ENCODE results near the gene INS. TPM values are rescaled to one million over a fixed set of nuclear protein-coding genes. Genes with fewer than 3 reads are reported as not detected.

The INS gene
- total and polyA plus RNA-seq, 2 of the 13 experiments (the other 11 are each of a cell fraction or from before 2014, with no cell fraction given), result not detected

DNA sequence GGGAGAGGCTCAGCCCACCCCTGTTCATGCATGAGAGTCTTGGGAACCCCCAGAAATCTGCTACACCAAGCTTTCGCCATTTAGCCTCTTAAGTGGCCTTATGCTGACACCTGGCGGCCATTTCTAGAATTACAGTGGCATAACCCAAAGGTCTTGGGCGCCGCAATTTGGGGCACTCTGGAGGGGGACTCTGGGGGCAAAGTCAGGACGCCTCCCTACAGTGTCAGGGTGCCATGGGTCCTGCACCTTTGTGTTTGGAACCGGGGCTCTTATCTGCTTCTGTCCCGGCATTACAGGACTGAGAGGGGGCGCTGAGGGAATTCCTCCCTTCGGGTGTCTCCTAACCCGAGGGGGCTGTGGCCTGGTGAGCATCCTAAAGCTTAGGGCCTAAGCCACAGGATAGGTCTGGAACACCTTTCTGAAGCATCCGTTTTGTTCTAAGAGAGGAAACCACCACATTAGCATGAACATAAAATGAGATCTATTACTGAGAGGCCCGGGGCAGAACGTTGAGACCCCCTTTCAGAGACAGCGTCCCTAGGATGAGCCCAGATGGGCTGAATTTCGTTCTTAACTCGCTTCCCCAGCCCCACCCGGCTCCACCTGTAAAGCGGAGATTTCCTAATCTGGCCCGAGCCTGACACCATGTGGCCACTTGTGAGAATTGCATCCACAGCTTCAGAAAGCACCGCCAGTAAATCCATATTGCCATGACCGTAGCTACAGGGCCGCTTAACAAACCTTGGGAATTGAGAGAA lies 9.3 kb downstream of the INS start (continued):
- no peak for TF ChIP-seq HNF4G (IDR thresholded peaks at IDR 0.05; ENCODE audit: borderline replicate concordance, low read depth, low read length)
- TF ChIP-seq HNF4G (CRISPR knock-in tag; IDR thresholded peaks at IDR 0.05; ENCODE audit: borderline replicate concordance, low read depth), result no peak
- no peak for TF ChIP-seq ZNF781 (CRISPR knock-in tag; IDR thresholded peaks at IDR 0.05; ENCODE audit: borderline replicate concordance, not compliant biosample characterization)
- TF ChIP-seq, protein P1, sequence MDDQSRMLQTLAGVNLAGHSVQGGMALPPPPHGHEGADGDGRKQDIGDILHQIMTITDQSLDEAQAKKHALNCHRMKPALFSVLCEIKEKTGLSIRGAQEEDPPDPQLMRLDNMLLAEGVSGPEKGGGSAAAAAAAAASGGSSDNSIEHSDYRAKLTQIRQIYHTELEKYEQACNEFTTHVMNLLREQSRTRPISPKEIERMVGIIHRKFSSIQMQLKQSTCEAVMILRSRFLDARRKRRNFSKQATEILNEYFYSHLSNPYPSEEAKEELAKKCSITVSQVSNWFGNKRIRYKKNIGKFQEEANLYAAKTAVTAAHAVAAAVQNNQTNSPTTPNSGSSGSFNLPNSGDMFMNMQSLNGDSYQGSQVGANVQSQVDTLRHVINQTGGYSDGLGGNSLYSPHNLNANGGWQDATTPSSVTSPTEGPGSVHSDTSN (CRISPR knock-in tag; IDR thresholded peaks at IDR 0.05; ENCODE audit: borderline replicate concordance), result no peak

DNA sequence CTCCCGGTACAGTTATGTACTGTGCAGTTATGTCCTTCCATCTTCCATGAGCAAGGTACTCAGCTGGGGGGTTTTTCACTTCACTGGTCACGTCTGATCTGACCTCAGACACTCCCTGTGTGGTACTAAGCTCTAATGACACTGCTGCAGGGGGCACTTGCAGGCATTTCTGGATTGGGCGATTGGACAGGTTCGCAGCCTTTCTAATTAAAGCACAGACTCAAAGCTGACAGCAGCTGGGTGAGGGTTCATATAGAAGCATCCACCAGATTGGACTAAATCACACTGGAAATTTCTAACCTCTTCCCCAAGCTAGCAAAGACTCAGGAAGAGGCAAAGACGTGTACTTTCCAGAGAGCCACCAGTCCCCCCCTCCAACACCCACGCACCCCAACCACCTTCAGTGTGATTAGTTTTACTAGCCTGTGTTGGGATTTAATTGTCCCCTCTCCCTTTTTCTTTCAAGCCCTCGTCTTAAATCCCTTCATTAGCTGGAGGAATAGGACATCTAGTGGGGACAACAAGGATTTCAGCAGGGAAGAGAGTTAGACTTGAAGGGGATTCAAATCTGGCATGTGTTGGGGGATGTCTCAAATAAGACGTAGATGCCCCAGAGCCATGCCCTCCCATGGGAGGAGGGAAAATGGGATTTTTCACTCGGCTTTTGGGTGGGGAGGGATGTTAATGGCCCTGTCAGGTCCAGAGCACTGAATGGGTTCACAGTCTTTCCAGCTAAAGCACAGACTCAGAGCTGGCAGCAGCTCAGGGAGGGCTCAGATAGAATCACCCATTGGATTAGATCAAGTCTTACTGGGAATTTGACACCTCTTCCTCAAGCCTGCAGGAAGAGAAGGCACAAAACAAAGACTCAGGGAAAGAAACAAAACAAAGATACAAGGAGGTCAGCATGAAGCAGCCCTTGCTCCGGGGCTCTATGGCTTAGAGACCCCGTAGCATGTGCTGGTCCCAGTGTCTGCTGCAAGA lies 10.9 kb downstream of the INS start:
- Histone ChIP-seq H3K36me3 (replicated peaks in 1 of 2; ENCODE audit: control insufficient read depth in 1 of 2, insufficient read depth in 2 of 2, low read length in 2 of 2) (no peaks in the 10 kb centered on the region), H3K27ac (ENCODE audit: extremely low read length, insufficient read depth, low read length) (no peak overlapping the region), H3K4me1 (ENCODE audit: insufficient read depth, low read length) (peaks cover 20% of the 10 kb centered on the region), H3K9me3 (ENCODE audit: low read length) (no peaks in the 10 kb centered on the region), H2AFZ (ENCODE audit: low read length) (no peak overlapping the region), H3K79me2 (ENCODE audit: insufficient read depth, low read length) (no peaks in the 10 kb centered on the region), H3K9ac (ENCODE audit: insufficient read depth, low read depth, low read length) (no peak overlapping the region), H3K4me3 (replicated peaks in 1 of 3; ENCODE audit: insufficient read depth in 1 of 3, low read depth in 2 of 3, low read length in 3 of 3) (no peak overlapping the region), H3K4me2 (ENCODE audit: low read depth, low read length) (no peak overlapping the region), H4K20me1 (ENCODE audit: insufficient read depth, low read length) (no peaks in the 10 kb centered on the region), H3K27me3 (ENCODE audit: control insufficient read depth in 1 of 2, insufficient read depth in 2 of 2, low read length in 2 of 2) (peaks cover 20 to 48% of the 10 kb centered on the region in 2 experiments)
- no TSS peak for BruUV-seq (replicated peaks)
- POLR2A ChIA-PET, result interaction anchor here (0.6 to 2.9 kb wide), 13 partner anchors 11 to 325 kb away, joined by 3 to 21 read pairs (median 4); partner anchors contain the start of gene IGF2
- CTCF ChIA-PET (ENCODE audit: low intra/inter-chr PET ratio, low total read pairs), result interaction anchor here (1.2 to 4.2 kb wide), 10 partner anchors 113 to 510 kb away, joined by 5 to 108 read pairs (median 40); partner anchors contain the start of gene TNNI2
- DNase-seq (ENCODE audit: low spot score) (peak; percentile 72), ATAC-seq (peak; percentile 25; the same call in 2 of the 3 replicates), FAIRE-seq (peak; percentile 80)
- in situ Hi-C loops (cut with HindIII; ENCODE audit: extremely low pct_ligation_motif_present, low pct_unique_long_range_greater_than_20kb), result loop anchor here (5.0 kb wide), 4 partner anchors 268 to 493 kb away; partner anchors contain the start of gene KRTAP5-6
- intact Hi-C loops (cut with micrococcal nuclease; ENCODE audit: unreplicated experiment), result loop anchor here (1.0 to 5.0 kb wide), 4 partner anchors 268 to 498 kb away; partner anchors contain the start of gene SYT8
- TF ChIP-seq RAD21 (CRISPR knock-in tag; IDR thresholded peaks at IDR 0.05) (peak; percentile 73), ZFP36L2 (CRISPR knock-in tag; IDR thresholded peaks at IDR 0.05) (no peak), STAG1 (CRISPR knock-in tag; IDR thresholded peaks at IDR 0.05) (peak; percentile 89), ZNF501 (CRISPR knock-in tag; IDR thresholded peaks at IDR 0.05) (peak; percentile 24; the same call in 1 of the 2 replicates), SMC3 (IDR thresholded peaks at IDR 0.05; ENCODE audit: low read length) (peak; percentile 92), GATAD2A (CRISPR knock-in tag; IDR thresholded peaks at IDR 0.05) (peak; percentile 33; the same call in 1 of the 2 replicates), ZNF788 (CRISPR knock-in tag; IDR thresholded peaks at IDR 0.05; ENCODE audit: borderline replicate concordance) (no peak), TARDBP (CRISPR knock-in tag; IDR thresholded peaks at IDR 0.05) (0 out of 2 replicates have a peak, but pooled peaks have one; percentile 14)
- TF ChIP-seq, protein P2, sequence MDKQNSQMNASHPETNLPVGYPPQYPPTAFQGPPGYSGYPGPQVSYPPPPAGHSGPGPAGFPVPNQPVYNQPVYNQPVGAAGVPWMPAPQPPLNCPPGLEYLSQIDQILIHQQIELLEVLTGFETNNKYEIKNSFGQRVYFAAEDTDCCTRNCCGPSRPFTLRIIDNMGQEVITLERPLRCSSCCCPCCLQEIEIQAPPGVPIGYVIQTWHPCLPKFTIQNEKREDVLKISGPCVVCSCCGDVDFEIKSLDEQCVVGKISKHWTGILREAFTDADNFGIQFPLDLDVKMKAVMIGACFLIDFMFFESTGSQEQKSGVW (CRISPR knock-in tag; IDR thresholded peaks at IDR 0.05; ENCODE audit: borderline replicate concordance), result no peak
- TF ChIP-seq, protein P3, sequence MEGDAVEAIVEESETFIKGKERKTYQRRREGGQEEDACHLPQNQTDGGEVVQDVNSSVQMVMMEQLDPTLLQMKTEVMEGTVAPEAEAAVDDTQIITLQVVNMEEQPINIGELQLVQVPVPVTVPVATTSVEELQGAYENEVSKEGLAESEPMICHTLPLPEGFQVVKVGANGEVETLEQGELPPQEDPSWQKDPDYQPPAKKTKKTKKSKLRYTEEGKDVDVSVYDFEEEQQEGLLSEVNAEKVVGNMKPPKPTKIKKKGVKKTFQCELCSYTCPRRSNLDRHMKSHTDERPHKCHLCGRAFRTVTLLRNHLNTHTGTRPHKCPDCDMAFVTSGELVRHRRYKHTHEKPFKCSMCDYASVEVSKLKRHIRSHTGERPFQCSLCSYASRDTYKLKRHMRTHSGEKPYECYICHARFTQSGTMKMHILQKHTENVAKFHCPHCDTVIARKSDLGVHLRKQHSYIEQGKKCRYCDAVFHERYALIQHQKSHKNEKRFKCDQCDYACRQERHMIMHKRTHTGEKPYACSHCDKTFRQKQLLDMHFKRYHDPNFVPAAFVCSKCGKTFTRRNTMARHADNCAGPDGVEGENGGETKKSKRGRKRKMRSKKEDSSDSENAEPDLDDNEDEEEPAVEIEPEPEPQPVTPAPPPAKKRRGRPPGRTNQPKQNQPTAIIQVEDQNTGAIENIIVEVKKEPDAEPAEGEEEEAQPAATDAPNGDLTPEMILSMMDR (CRISPR knock-in tag; IDR thresholded peaks at IDR 0.05), result peak; percentile 81
- WGBS (ENCODE audit: low lambda C conversion rate), result 18% methylated on average over 10 of the region's 11 CpGs

Measured in HepG2 (cell line).